Prostate gland (tissue), 2 donors: ENCODE measurements around the gene ORAI3.

Experiments
- POLR2A ChIP-seq: fragments of 450-650 bp; IDR thresholded peaks from one replicate; pipeline ENCODE4 v1.6.1; 2016; ENCODE audit warnings: antibody characterized with exemption, mild to moderate bottlenecking
- TF ChIP-seq, protein P1 (sequence below), 4 experiments: fragments of 200-600 bp in 2 of 4; fragments of 450-650 bp in 2 of 4; sonication (generic) in 2 of 4; IDR thresholded peaks; 1 replicate in 3 of 4; 2 replicates in 1 of 4; pipeline ENCODE4 v1.5.1; 2016 to 2019; ENCODE audit warnings: antibody characterized with exemption in 4 of 4, mild to moderate bottlenecking in 2 of 4, moderate library complexity in 2 of 4

DNA sequence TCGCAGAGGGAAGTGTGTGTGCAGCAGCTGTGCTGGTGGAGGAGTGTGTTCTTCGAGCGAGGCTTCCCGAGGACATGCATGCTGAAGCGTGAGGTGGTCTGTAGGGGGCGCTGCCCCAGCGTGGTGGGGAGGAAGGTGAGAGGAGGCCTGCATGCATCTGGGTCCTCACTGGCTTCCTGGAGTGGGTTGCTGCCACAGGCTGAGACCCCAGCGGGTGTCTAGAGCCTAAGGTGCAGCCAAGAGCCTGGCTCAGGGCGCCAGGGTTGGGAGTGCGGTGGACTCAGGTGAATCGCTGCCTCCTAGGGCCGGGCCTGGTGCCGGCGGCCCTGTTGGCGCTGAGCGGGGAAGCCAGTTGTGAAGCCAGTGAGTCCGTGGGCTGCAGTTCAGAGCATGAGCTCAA, 28.6 kb downstream of the ORAI3 start:
- TF ChIP-seq, protein P1, sequence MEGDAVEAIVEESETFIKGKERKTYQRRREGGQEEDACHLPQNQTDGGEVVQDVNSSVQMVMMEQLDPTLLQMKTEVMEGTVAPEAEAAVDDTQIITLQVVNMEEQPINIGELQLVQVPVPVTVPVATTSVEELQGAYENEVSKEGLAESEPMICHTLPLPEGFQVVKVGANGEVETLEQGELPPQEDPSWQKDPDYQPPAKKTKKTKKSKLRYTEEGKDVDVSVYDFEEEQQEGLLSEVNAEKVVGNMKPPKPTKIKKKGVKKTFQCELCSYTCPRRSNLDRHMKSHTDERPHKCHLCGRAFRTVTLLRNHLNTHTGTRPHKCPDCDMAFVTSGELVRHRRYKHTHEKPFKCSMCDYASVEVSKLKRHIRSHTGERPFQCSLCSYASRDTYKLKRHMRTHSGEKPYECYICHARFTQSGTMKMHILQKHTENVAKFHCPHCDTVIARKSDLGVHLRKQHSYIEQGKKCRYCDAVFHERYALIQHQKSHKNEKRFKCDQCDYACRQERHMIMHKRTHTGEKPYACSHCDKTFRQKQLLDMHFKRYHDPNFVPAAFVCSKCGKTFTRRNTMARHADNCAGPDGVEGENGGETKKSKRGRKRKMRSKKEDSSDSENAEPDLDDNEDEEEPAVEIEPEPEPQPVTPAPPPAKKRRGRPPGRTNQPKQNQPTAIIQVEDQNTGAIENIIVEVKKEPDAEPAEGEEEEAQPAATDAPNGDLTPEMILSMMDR (IDR thresholded peaks at IDR 0.05), result no peak
- TF ChIP-seq POLR2A, result no peak
